WTC11 (cell line): ENCODE measurements around the gene DBH. TPM values are rescaled to one million over a fixed set of nuclear protein-coding genes. Genes with fewer than 3 reads are reported as not detected.

Experiments
- ATAC-seq: fragments of 200-7000 bp; cut with Tn5 transposase; 2 replicates; pipeline ENCODE4 v1.10.0; 2021; ENCODE audit warnings: mild to moderate bottlenecking, moderate library complexity
- CTCF ChIA-PET: fragments of 300-600 bp; sonication (Branson Sonifier 250); formaldehyde crosslinking; loops from one replicate; lab custom pipeline; 2021; ENCODE audit warnings: antibody characterized with exemption; lab: Charles Lee
- POLR2A ChIA-PET: fragments of 350-600 bp; sonication (Branson Sonifier 250); formaldehyde crosslinking; loops from one replicate; lab custom pipeline; 2021; ENCODE audit warnings: antibody characterized with exemption; lab: Charles Lee
- DNase-seq: peaks from one replicate; pipeline ENCODE4 v3.0.0; 2021; ENCODE audit warnings: low spot score
- H3K27ac Mint-ChIP-seq: 2 replicates; pipeline ENCODE4 v1.8.0; 2021; ENCODE audit warnings: mixed read lengths
- H3K27me3 Mint-ChIP-seq: 2 replicates; pipeline ENCODE4 v1.8.0; 2021; ENCODE audit warnings: low read depth, mild to moderate bottlenecking, moderate library complexity, mixed read lengths
- H3K36me3 Mint-ChIP-seq: 2 replicates; pipeline ENCODE4 v1.8.0; 2021; ENCODE audit warnings: mixed read lengths
- H3K4me1 Mint-ChIP-seq: 2 replicates; pipeline ENCODE4 v1.8.0; 2022; ENCODE audit warnings: mixed read lengths
- H3K4me3 Mint-ChIP-seq: 2 replicates; pipeline ENCODE4 v1.8.0; 2021; ENCODE audit warnings: mild to moderate bottlenecking, moderate library complexity, mixed read lengths
- H3K9me3 Mint-ChIP-seq: 2 replicates; pipeline ENCODE4 v1.8.0; 2021; ENCODE audit warnings: mixed read lengths
- ARID4B ChIP-seq: sonication (generic); formaldehyde crosslinking; IDR thresholded peaks from 2 replicates; pipeline ENCODE4 v1.8.0; 2023; ENCODE audit warnings: missing genetic modification reagents, mild to moderate bottlenecking, borderline replicate concordance
- ATF1 ChIP-seq: sonication (generic); formaldehyde crosslinking; IDR thresholded peaks from 2 replicates; pipeline ENCODE4 v1.8.1; 2023; ENCODE audit warnings: mild to moderate bottlenecking, moderate library complexity, missing genetic modification reagents
- CREM ChIP-seq: sonication (generic); formaldehyde crosslinking; IDR thresholded peaks from 2 replicates; pipeline ENCODE4 v1.8.1; 2022; ENCODE audit warnings: mild to moderate bottlenecking, missing genetic modification reagents, moderate library complexity
- ELF4 ChIP-seq: sonication (generic); formaldehyde crosslinking; IDR thresholded peaks from 2 replicates; pipeline ENCODE4 v1.8.1; 2022; ENCODE audit warnings: low read depth, mild to moderate bottlenecking, moderate library complexity, missing genetic modification reagents
- EMX1 ChIP-seq: fragments of 250-450 bp; sonication (Bioruptor Pico); IDR thresholded peaks from 2 replicates; pipeline ENCODE4 v1.8.0; 2021; ENCODE audit warnings: mild to moderate bottlenecking
- ERG ChIP-seq: fragments of 250-450 bp; sonication (Bioruptor Pico); IDR thresholded peaks from 2 replicates; pipeline ENCODE4 v1.8.0; 2021; ENCODE audit warnings: mild to moderate bottlenecking
- ESRRA ChIP-seq: sonication (generic); formaldehyde crosslinking; IDR thresholded peaks from 2 replicates; pipeline ENCODE4 v1.8.1; 2022; ENCODE audit warnings: mild to moderate bottlenecking, missing genetic modification reagents, borderline replicate concordance
- ETV6 ChIP-seq: sonication (generic); formaldehyde crosslinking; IDR thresholded peaks from 2 replicates; pipeline ENCODE4 v1.8.1; 2022; ENCODE audit warnings: mild to moderate bottlenecking, missing genetic modification reagents
- FOXJ3 ChIP-seq: sonication (generic); formaldehyde crosslinking; IDR thresholded peaks from 2 replicates; pipeline ENCODE4 v1.9.0; 2021; ENCODE audit warnings: missing genetic modification reagents, mild to moderate bottlenecking, borderline replicate concordance
- FOXK1 ChIP-seq: sonication (generic); formaldehyde crosslinking; IDR thresholded peaks from 2 replicates; pipeline ENCODE4 v1.8.0; 2022; ENCODE audit warnings: mild to moderate bottlenecking, moderate library complexity, missing genetic modification reagents
- FOXP1 ChIP-seq: sonication (generic); formaldehyde crosslinking; IDR thresholded peaks from 2 replicates; pipeline ENCODE4 v1.8.0; 2022; ENCODE audit warnings: missing genetic modification reagents, mild to moderate bottlenecking, moderate library complexity, borderline replicate concordance
- GRHL2 ChIP-seq: fragments of 250-450 bp; sonication (Bioruptor Pico); IDR thresholded peaks from 2 replicates; pipeline ENCODE4 v1.8.0; 2022; ENCODE audit warnings: mild to moderate bottlenecking, moderate library complexity; ENCODE audit not compliant: insufficient replicate concordance, severe bottlenecking
- IRF1 ChIP-seq: sonication (generic); formaldehyde crosslinking; IDR thresholded peaks from 2 replicates; pipeline ENCODE4 v1.8.0; 2023; ENCODE audit warnings: missing genetic modification reagents
- KAT7 ChIP-seq: sonication (generic); formaldehyde crosslinking; IDR thresholded peaks from 2 replicates; pipeline ENCODE4 v1.8.1; 2023; ENCODE audit warnings: missing genetic modification reagents, mild to moderate bottlenecking, borderline replicate concordance
- NR2C2 ChIP-seq: sonication (generic); formaldehyde crosslinking; IDR thresholded peaks from 2 replicates; pipeline ENCODE4 v1.8.0; 2022; ENCODE audit warnings: mild to moderate bottlenecking, missing genetic modification reagents
- OVOL2 ChIP-seq: fragments of 250-450 bp; sonication (Bioruptor Pico); IDR thresholded peaks from 2 replicates; pipeline ENCODE4 v1.9.0; 2021; ENCODE audit warnings: mild to moderate bottlenecking, borderline replicate concordance
- SMAD3 ChIP-seq: sonication (generic); formaldehyde crosslinking; IDR thresholded peaks from 2 replicates; pipeline ENCODE4 v1.8.0; 2022; ENCODE audit warnings: missing genetic modification reagents, mild to moderate bottlenecking, borderline replicate concordance
- SMAD4 ChIP-seq: sonication (generic); formaldehyde crosslinking; IDR thresholded peaks from 2 replicates; pipeline ENCODE4 v1.8.0; 2022; ENCODE audit warnings: mild to moderate bottlenecking, missing genetic modification reagents
- SOX15 ChIP-seq: fragments of 250-450 bp; sonication (Bioruptor Pico); IDR thresholded peaks from 2 replicates; pipeline ENCODE4 v1.9.0; 2021; ENCODE audit warnings: mild to moderate bottlenecking
- ZNF263 ChIP-seq: sonication (generic); formaldehyde crosslinking; IDR thresholded peaks from 2 replicates; pipeline ENCODE4 v1.8.1; 2022; ENCODE audit warnings: low read depth, mild to moderate bottlenecking, moderate library complexity, missing genetic modification reagents
- ZNF396 ChIP-seq: fragments of 250-450 bp; sonication (Bioruptor Pico); IDR thresholded peaks from 2 replicates; pipeline ENCODE4 v1.8.0; 2021; ENCODE audit warnings: mild to moderate bottlenecking, moderate library complexity, borderline replicate concordance
- ZNF416 ChIP-seq: fragments of 250-450 bp; sonication (Bioruptor Pico); IDR thresholded peaks from 2 replicates; pipeline ENCODE4 v1.9.0; 2021; ENCODE audit warnings: mild to moderate bottlenecking, inconsistent platforms
- ZNF671 ChIP-seq: fragments of 250-450 bp; sonication (Bioruptor Pico); IDR thresholded peaks from 2 replicates; pipeline ENCODE4 v1.8.0; 2021; ENCODE audit warnings: mild to moderate bottlenecking
- total RNA-seq: library from RNA; stranded (reverse); gene quantifications from 3 replicates; pipeline ENCODE4 v1.2.3, GENCODE V29; 2021
- TF ChIP-seq, protein P1 (sequence below): sonication (generic); formaldehyde crosslinking; IDR thresholded peaks from 2 replicates; pipeline ENCODE4 v1.8.1; 2023; ENCODE audit warnings: mild to moderate bottlenecking, missing genetic modification reagents, borderline replicate concordance
- TF ChIP-seq, protein P2 (sequence below): fragments of 250-450 bp; sonication (Bioruptor Pico); IDR thresholded peaks from 2 replicates; pipeline ENCODE4 v1.9.0; 2021; ENCODE audit warnings: mild to moderate bottlenecking

The DBH gene
- total RNA-seq, 1 experiment from 2014 or later: 0.24 TPM

DNA sequence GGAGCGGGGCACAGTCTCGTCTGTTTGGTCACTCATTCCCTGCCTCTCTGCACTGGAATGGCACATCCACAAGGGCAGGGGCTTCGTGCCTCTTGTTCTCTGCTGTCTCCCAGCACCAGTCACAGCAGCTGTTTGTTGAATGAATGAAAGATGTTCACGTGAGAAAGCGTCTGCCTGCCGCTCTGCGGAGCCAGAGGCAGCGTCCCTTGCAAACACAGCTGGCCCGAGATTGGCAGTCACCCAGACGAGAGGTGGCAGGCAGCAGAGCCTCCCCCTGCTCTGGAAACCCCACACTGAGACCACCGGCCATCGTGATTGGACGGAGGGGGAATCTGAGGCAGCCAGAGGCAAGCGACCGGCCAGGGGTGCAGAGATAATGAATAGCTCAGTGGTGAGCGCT lies 21.0 kb upstream of the DBH start:
- H3K4me3 Mint-ChIP-seq: no peak overlapping the region
- ATAC-seq (no peak), DNase-seq (no peak)
- H3K27me3 Mint-ChIP-seq: peaks cover 9% of the 10 kb centered on the region
- ChIA-PET CTCF (interaction anchor here (1.4 kb wide), 1 partner anchor 12 kb away, joined by 3 read pairs; no protein-coding TSS in a partner anchor), POLR2A (no interaction called here)
- H3K27ac Mint-ChIP-seq: no peak overlapping the region
- no peaks in the 10 kb centered on the region for H3K9me3 Mint-ChIP-seq
- H3K36me3 Mint-ChIP-seq: no peaks in the 10 kb centered on the region
- H3K4me1 Mint-ChIP-seq: peaks cover 2% of the 10 kb centered on the region; the same call in 1 of the 2 replicates
- no peak for TF ChIP-seq ARID4B (CRISPR knock-in tag)
- TF ChIP-seq FOXJ3: no peak
- TF ChIP-seq ZNF671 (CRISPR knock-in tag): no peak
- no peak for TF ChIP-seq ERG (CRISPR knock-in tag)
- no peak for TF ChIP-seq ZNF416 (CRISPR knock-in tag)

DNA sequence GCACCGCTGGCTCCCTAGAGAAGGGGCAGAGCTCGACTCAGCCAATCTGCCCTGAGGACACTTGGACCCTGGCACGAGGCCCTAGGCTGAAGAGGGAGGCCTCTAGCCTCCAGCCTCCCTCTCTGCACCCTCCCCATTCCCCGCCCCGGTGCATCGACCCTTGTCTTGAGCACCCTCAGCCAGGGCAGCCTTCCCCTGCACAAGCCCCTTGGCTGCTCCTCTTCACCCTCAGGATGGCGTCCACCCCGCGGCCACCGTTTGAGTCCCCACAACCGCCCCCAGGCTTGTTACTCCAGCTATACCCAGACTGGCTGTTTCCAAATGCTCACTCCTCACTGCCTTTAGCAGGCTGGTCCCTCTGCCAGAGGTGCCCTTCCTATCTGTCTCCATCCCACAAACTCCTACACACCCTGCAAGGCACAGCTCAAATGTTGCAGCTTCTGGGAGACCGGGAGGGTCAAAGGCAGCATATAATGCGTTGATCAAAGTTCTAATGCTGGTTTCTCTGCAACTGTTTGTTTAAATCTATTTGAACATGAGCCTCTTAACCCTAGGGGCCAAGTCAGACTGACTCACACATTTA lies 20.5 kb upstream of the DBH start:
- POLR2A ChIA-PET: no interaction called here
- Mint-ChIP-seq H3K4me3 (no peak overlapping the region), H3K36me3 (no peaks in the 10 kb centered on the region), H3K27me3 (peaks cover 4% of the 10 kb centered on the region; the same call in 1 of the 2 replicates), H3K27ac (no peak overlapping the region), H3K4me1 (peaks cover 2% of the 10 kb centered on the region; the same call in 1 of the 2 replicates), H3K9me3 (no peaks in the 10 kb centered on the region)
- DNase-seq: no peak
- no peak for ATAC-seq
- CTCF ChIA-PET: interaction anchor here (1.4 kb wide), 1 partner anchor 12 kb away, joined by 3 read pairs; no protein-coding TSS in a partner anchor
- no peak for TF ChIP-seq NR2C2 (CRISPR knock-in tag)
- no peak for TF ChIP-seq FOXP1 (CRISPR knock-in tag)
- TF ChIP-seq EMX1 (CRISPR knock-in tag): no peak
- TF ChIP-seq OVOL2 (CRISPR knock-in tag): no peak
- no peak for TF ChIP-seq ZNF396 (CRISPR knock-in tag)
- no peak for TF ChIP-seq ZNF263
- TF ChIP-seq SOX15 (CRISPR knock-in tag): no peak
- no peak for TF ChIP-seq FOXK1 (CRISPR knock-in tag)
- no peak for TF ChIP-seq ELF4 (CRISPR knock-in tag)
- no peak for TF ChIP-seq KAT7
- TF ChIP-seq IRF1: no peak
- no peak for TF ChIP-seq ETV6 (CRISPR knock-in tag)
- TF ChIP-seq SMAD4 (CRISPR knock-in tag): no peak
- TF ChIP-seq, protein P1, sequence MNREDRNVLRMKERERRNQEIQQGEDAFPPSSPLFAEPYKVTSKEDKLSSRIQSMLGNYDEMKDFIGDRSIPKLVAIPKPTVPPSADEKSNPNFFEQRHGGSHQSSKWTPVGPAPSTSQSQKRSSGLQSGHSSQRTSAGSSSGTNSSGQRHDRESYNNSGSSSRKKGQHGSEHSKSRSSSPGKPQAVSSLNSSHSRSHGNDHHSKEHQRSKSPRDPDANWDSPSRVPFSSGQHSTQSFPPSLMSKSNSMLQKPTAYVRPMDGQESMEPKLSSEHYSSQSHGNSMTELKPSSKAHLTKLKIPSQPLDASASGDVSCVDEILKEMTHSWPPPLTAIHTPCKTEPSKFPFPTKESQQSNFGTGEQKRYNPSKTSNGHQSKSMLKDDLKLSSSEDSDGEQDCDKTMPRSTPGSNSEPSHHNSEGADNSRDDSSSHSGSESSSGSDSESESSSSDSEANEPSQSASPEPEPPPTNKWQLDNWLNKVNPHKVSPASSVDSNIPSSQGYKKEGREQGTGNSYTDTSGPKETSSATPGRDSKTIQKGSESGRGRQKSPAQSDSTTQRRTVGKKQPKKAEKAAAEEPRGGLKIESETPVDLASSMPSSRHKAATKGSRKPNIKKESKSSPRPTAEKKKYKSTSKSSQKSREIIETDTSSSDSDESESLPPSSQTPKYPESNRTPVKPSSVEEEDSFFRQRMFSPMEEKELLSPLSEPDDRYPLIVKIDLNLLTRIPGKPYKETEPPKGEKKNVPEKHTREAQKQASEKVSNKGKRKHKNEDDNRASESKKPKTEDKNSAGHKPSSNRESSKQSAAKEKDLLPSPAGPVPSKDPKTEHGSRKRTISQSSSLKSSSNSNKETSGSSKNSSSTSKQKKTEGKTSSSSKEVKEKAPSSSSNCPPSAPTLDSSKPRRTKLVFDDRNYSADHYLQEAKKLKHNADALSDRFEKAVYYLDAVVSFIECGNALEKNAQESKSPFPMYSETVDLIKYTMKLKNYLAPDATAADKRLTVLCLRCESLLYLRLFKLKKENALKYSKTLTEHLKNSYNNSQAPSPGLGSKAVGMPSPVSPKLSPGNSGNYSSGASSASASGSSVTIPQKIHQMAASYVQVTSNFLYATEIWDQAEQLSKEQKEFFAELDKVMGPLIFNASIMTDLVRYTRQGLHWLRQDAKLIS (CRISPR knock-in tag): no peak
- no peak for TF ChIP-seq SMAD3 (CRISPR knock-in tag)
- TF ChIP-seq GRHL2 (CRISPR knock-in tag): no peak
- TF ChIP-seq, protein P2, sequence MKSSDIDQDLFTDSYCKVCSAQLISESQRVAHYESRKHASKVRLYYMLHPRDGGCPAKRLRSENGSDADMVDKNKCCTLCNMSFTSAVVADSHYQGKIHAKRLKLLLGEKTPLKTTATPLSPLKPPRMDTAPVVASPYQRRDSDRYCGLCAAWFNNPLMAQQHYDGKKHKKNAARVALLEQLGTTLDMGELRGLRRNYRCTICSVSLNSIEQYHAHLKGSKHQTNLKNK (CRISPR knock-in tag): no peak
- TF ChIP-seq ATF1 (CRISPR knock-in tag): no peak
- TF ChIP-seq ESRRA (CRISPR knock-in tag): no peak
- TF ChIP-seq CREM: no peak
